ENCODE measurements around the gene ST7. TPM values are rescaled to one million over a fixed set of nuclear protein-coding genes. Genes with fewer than 3 reads are reported as not detected.

ST7 gene
- total RNA-seq, 4 donors from 2014 or later = 16.2 to 38.6 (median 22.5) TPM

GRCh38 chr7:117190104-117190503 is 236.8 kb downstream of the ST7 start:
- TF ChIP-seq, protein P1, sequence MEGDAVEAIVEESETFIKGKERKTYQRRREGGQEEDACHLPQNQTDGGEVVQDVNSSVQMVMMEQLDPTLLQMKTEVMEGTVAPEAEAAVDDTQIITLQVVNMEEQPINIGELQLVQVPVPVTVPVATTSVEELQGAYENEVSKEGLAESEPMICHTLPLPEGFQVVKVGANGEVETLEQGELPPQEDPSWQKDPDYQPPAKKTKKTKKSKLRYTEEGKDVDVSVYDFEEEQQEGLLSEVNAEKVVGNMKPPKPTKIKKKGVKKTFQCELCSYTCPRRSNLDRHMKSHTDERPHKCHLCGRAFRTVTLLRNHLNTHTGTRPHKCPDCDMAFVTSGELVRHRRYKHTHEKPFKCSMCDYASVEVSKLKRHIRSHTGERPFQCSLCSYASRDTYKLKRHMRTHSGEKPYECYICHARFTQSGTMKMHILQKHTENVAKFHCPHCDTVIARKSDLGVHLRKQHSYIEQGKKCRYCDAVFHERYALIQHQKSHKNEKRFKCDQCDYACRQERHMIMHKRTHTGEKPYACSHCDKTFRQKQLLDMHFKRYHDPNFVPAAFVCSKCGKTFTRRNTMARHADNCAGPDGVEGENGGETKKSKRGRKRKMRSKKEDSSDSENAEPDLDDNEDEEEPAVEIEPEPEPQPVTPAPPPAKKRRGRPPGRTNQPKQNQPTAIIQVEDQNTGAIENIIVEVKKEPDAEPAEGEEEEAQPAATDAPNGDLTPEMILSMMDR (IDR thresholded peaks at IDR 0.05; ENCODE audit: low read depth) = no peak

GRCh38 chr7:117190746-117191435 is 237.6 kb downstream of the ST7 start:
- TF ChIP-seq, protein P1 (IDR thresholded peaks at IDR 0.05; ENCODE audit: low read depth) = no peak

DNA sequence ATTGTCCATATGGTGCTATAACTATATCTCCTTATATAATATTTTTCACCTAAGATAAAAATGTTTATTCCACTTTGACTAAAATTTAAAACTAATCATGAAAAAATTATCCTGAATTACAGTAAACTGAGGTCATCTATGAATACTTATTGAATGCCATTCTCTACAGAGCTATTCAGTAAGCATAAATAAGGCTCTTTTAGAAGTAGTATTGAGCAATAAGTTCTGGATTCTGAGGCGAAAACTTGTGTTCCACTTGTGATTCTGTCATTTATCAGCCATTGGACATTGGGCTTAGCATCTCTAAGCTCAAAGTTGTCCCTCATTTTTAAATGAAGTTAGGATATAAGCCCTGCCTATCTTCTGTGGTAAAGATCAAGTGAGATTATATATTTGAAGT is 238.8 kb downstream of the ST7 start:
- TF ChIP-seq, protein P1 (IDR thresholded peaks at IDR 0.05; ENCODE audit: low read depth) = no peak

GRCh38 chr7:117193564-117193963 is 240.3 kb downstream of the ST7 start:
- TF ChIP-seq, protein P1 (IDR thresholded peaks at IDR 0.05; ENCODE audit: low read depth) = no peak

GRCh38 chr7:117194445-117194844 is 241.1 kb downstream of the ST7 start:
- TF ChIP-seq, protein P1 (IDR thresholded peaks at IDR 0.05; ENCODE audit: low read depth) = no peak

GRCh38 chr7:117195361-117196029 is 242.2 kb downstream of the ST7 start:
- TF ChIP-seq, protein P1 (IDR thresholded peaks at IDR 0.05; ENCODE audit: low read depth) = no peak

DNA sequence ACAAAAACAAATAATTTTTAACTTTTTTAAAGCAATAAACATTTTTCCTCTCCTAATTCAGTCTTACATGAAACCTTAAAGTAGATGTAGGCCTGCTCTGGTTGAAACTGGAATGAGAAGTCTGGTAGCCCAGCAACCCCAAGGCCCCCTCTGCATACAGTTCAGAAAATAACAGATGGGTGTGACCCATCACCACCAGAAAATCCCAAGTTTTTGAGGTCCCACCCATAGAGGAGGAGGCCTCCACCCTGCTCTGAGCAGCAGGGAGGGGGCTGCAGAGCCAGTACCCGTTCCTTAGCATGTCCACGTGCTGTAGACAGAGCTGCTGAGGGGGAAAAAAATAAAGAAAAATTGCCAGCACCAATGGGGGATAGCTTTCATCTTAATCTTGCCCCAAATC is 246.8 kb downstream of the ST7 start:
- TF ChIP-seq, protein P1 (IDR thresholded peaks at IDR 0.05; ENCODE audit: low read depth) = no peak
